GM19239 (cell line): ENCODE results near the gene LIPJ.
A peak's percentile ranks its signal among the peaks of the same experiment; 100 is the strongest.

ENCODE experiments used
- DNase-seq: peaks from one replicate; pipeline ENCODE4 v3.0.0; 2011; ENCODE audit warnings: low spot score; ENCODE audit not compliant: insufficient read length
- FAIRE-seq: peaks from 2 replicates; lab custom pipeline; 2011; peaks lifted over from hg19 to GRCh38; lab: Jason Lieb, UNC

Gene LIPJ

DNA sequence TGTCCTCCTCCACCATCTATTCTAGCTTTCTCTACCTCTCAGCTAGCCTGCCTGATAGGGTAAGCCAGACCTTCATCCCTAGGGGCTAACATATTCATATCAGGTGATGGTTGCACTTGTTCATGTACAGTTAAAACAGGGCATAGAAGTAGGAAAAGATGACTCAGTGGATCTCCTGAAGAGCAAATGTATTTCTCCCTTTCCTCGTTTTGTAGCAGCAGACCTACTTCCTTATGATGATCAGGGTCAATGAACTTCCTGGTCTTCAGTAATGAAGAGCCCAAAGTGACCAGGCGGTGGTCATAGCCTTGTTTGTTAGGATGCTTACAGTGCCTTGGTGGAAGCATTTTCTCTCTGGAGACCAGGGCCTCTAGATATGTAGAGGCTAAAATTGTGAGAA, 6.3 kb downstream of the LIPJ start:
- no peak for FAIRE-seq
- DNase-seq = no peak

DNA sequence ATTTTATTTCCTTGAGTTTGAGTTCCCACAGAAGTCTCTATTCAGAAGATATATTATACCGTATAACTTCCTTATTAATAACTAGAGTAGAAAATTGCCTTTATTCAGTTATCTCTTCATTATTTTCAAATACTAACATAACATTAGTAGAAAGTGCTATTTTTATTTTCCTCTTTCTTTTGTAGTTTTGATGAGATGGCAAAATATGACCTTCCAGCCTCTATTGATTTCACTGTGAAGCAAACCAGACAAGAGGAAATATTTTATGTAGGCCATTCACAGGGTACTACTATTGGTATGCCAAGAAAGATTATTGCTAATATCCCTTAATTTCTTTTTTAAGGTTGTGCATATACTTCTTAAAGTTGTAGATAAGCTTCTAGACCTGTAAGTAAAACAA, 7.9 kb downstream of the LIPJ start:
- FAIRE-seq = no peak

DNA sequence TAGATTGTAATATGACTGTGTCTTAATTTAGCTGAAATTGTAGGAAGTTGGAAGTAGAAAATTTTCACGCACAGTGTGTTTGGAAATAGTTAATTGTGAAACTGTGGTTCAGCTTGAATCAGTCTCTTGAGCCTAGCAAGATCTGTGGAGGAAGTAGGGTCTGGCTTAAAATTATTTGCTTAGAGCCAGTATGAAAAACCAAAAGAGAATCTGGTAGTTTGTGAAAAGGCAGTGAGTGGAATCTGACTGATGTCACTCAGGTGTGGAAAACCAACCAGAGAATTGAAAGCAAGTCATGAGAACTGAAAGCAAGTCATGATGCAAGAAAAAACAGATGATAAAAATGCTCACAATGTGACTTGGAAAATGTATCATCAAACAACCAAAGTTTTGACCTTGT, 11.5 kb downstream of the LIPJ start:
- DNase-seq (peak; percentile 9), FAIRE-seq (peak; percentile 98)

More for the DNA sequence above, 7.9 kb downstream of the LIPJ start:
- DNase-seq = no peak

DNA sequence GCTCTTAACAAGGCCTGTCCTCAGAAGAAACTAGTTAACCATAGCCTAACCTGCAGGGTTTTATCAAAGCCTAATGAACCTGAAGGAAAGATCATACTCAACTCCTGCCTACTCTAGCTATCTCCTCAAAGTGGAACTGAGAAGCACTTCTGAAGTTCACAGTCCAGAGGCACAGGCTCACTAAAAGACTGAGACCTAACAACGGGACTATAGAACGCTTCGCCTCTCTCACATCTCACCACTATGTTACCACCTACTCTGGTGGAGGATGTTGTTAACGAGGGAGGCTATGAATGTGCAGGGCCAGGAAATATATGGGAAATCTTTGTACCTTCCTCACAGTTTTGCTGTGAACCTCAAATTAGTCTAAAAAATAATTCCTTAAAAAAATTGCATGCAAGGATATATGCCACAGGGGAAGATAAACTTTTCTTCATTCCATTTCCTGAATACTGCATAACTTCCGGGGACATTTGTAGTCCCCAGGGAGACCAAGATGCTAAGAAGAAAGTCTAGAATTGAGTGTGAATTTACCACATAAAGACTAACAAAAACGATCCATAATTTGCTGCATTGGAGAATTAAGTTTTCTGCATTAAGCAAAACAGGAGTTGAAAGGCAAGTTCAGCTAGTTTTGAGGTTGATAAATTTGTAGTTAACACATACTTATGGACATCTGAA, 21.6 kb downstream of the LIPJ start:
- DNase-seq (no peak), FAIRE-seq (peak; percentile 78)

DNA sequence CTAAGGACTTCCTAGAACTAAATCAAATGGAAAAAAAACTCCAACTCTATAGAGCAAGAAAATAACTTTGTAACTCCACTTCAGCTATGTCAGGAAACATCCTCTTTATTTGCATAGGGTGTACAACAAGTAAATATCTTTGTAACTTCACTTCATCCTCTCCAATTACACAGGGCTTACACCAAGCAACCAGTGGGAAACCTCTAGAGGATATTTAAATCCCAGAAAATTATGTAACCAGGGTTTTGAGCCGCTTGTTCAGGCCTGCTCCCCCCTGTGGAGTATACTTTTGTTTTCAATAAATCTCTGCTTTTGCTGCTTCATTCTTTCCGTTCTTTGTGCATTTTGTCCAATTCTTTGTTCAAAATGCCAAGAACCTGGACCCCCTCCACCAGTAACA, 22.2 kb downstream of the LIPJ start:
- FAIRE-seq = peak; percentile 4
- DNase-seq = no peak

DNA sequence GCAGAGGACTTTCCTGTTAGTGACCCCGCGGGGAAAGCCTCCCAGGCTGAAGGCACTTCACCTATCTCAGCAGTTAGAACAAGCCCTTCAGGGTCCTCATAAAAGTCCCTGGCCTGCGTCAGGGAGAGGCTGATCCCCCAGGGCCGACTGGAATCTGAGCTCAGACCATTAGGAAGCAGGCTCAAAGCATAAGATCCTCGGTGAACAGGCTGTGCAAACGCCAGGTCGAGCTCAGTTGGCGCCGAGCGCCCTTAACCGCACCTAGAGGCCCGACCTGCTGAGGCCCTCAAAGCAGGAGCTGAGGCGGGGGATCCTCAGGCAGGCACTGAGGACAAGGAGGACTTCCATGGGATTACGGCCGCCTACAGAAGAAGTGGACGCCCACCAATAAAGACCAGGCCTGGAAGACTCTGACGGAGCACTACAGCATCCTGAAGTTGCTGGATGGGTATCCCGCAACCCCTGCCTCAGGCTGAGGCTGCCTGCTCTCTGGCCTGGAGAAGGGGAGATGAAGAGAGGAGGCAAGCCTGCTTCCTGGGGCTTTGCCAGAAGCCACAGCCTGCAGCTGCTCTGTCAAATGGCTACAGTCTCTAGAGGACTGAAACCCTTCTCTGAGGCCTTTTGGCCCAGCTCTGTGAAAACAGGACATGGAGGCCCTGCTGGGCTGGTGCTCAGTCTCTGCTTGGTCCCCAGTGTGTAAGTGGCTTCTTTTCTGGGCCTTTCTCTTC, 29.9 kb downstream of the LIPJ start:
- DNase-seq (no peak), FAIRE-seq (no peak)

DNA sequence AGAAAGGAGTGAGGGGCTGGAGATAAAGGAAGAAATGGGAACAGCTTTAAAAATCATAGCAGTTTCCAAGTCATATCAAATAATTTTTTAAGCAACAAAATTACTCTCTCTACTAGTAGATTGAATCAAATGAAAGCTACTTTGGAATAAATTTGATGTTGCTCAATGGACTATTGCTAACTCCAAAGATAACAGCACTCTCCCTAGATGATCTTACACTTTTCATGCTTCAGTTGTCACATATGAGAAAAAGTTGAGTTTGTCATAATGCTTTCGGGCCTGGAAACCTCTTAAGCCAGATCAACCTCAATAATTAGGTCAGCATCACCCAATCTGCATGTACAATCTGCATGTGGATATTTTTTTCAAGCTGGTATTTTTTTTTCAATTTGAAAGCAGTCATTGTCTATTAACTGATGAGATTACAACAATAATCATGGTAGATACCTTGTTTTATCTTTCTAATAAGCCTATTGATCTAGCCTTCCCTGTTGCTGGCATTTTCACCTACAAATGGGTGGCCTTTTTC, 31.3 kb downstream of the LIPJ start:
- no peak for FAIRE-seq
- DNase-seq = no peak

DNA sequence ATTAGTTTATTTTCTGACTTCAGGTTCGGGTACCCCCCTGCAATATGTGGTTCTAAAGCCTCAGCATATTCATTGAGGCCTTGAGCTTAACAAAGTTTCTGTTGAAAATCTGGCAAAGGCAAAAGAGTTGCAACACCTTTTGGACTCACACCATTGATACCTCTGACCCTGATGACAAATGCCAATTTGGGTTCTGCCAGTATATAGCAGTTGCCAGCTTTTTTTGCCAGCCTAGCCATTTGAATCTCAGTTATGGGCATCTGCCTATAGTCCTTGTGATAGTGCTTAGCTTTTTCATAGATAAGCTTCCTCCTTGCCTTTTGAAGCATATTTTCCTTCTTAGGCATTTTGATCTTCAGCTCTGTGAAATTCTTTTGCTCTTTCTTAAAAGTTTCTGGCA, 31.9 kb downstream of the LIPJ start:
- no peak for DNase-seq
- FAIRE-seq = no peak

DNA sequence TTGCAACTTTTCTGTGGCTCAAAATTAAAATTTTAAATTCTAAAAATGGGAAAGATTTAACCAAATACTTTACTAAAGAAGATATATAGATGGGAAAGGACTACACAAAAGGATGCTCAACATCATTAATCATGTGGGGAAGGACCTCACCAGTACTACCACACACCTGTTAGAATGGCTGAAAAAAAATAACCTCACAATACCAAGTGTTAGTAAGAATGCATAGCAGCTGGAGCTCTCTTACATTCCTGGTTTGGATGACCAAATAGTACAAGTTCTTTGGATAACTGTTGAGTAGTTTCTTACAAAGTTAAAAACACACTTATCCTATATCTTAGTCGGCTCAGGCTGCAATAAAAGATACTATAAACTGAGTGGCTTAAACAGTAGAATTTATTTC, 33.9 kb downstream of the LIPJ start:
- no peak for DNase-seq
- FAIRE-seq = no peak

DNA sequence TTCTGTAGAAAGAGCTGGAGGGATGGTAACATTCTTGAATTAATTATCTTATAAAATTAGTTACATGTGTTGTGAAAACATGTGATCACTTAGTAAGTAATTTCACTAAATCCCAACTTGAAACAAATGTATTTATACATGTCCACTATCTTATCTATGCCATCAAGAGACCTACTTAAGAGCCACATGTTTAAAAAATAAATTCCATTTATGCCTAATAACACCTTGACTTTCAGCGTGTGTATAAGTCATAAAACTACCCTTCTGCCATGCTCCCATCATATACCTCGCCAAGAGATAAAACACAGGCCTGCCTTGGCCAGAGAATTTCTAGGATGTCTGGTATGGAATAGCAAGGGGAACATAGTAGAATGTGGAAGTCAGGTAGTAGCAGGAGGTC, 37.3 kb downstream of the LIPJ start:
- FAIRE-seq (no peak), DNase-seq (no peak)

DNA sequence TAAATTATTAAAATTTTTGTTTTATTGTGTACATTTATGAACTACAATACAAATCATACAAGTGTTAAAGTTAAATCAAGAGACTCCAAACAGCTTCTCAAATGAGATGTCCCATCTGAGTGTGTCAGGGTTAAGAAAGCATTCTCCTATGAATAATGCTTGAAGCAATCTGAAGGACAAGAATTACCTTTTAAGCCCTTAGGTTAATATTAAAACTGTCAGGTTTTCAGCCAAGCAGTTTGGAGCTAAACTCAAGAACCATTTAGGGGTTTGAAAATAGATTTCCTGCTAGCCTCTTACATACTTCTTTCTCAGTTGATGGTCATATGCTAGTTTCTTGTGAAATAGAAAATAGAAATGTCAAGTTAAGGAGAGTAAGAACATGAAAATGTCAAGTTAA, 38.3 kb downstream of the LIPJ start:
- DNase-seq (no peak), FAIRE-seq (peak; percentile 54)

DNA sequence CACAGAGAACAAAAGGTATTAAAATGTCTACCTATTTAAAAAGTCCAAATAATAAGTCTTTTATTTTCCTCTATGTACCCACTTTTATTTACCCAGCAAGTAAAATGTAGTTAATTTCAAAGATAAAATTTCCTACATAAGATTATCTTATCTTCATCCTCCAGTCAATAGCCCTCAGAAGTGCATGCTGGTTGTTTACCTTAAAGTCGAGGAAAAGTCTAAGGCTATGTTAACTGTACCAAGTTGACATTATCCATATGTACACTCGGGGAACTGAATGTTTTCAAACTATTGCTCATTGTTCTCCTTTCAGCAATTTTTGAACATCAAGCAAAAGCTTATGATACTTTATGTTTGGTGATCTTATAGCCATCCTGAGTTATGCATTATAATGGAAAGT, 53.6 kb downstream of the LIPJ start:
- peak; percentile 54 for FAIRE-seq
- no peak for DNase-seq

DNA sequence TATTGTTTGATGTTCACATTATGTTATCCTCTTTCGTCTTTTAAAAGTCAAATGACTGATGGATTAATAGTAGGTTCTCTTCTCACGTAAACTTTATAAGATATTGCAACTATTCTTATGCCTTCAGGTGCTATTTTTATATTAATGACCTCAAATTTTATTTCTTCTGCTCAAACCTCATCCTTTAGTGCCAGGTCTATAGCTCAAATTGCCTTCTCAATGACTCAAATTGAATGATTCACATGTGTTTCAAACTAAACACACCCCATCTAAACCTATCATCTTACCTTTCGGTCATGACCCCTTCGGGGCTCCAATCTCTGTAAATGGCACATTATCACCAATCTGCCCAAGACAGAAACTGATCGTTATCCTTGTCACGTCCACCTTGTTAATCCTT, 55.6 kb downstream of the LIPJ start:
- FAIRE-seq (no peak), DNase-seq (no peak)

DNA sequence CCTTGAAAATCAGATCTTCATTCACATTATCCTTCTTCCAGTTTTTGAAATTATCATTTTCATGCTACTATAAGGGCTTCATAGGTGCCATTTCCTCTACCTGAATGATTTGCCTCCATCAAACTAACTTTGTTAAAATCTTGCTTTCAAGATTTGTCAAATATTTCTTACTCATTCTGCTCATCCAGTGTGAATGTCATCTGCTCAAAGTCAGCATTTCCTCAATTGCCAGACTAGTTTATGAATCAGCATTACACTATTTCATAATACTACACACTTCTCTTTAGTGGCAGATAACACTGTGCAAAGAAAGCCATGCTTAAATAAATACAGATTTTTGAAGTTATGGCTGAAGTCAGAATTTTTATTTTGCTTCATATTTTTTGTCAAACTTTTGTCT, 56.4 kb downstream of the LIPJ start:
- DNase-seq (no peak), FAIRE-seq (peak; percentile 31)

DNA sequence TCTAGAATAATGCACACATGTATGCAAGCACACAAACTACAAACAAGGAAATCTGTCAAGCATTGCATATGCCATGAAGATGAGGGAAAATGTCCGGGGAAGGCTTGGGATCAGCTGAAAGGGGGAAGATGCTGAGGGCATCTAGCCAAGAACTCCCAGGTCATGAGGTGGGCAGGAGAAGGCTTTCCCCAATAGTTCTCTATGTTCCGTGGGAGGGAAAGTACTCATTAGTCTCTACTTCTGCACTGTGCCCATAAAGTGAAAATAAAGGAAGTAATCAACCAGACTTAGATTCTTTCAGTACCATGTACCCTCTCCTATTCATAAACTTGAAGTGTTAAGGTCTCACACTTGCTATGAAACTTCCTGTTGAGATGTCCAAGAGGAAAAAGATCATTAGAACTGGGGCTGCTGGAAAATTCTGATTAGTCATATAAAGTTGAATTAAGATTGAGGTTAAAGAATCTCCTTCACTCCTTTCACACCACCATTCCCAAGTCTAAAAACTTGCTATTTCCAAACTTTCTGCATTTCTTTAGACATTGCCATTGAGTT, 60.6 kb downstream of the LIPJ start:
- DNase-seq = no peak
- FAIRE-seq = peak; percentile 26

DNA sequence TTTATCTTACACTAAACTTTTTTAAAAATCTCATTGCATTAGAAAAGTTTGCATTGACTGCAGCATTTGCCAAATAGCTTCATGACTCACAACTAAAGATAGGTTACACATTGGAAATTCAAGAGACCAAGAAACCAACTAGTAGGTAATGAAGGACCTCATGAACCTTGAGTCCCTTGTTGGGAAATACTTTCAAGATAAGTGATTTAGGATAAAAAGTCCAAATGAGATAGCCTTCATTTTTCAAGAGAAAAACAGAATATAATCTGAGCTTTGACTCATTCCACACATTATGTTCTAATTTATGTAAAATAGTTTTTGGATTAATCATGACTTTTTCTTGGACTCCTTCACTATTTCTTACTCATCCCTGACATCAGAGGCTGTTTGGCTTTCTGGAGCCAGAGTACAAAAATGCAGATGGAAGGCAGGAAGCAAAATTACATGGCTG, 64.6 kb downstream of the LIPJ start:
- FAIRE-seq = no peak

DNA sequence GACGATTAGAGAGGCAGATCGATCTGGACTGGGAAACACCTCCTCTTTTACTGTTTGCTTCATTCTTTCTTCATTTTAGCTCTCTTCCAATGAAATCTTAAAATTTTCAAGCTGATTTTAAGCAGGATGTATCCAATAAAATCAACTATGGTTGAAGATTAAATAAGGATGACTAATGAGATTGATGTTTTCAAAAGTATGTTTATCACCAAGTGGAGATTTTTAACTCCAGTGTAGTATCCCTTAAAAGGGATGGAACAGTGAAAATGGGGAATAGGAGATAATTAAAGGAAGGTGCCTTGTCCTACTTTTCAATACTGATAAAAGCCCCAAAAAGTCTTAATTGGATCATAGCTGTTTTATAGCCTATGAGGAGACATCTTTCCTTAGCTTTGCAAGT, 66.1 kb downstream of the LIPJ start:
- FAIRE-seq (peak; percentile 39), DNase-seq (no peak)

More for the DNA sequence above, 64.6 kb downstream of the LIPJ start:
- DNase-seq = no peak
